Measurements from ENCODE around the gene CHST12.

DNA sequence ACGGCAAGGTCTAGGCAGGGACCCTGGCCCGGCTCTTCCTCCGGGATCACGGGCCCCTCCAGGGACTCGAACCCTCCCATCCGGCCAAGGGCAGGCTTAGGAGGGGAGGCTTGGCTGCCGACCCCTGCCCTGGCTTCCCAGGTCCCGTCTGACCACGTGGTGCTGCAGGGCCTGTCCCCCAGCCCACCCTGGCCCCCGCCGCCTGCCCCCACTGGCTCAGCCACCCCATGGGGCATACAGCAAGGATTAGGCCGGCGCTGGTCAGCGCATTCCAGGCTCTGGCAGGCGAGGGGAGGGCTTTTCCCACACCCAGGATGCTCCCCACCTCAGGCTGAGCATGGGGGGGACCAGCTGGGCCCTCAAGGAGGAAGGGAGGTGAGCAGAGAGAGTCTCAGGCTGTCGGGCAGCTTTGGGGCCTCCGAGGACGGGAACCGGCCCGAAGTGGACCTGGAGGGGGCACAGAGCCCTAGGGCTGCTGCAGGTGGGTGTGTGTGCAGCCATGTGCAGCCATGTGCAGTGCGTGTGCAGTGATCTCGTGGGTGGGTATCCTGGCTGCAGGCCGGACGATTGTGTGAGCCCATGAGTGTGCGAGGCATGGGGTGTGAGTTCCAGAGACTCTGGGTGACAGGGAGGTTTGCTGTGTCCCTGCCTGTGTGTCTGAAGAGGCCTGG, 73.5 kb downstream of the CHST12 start:
- TF ChIP-seq, protein P1, sequence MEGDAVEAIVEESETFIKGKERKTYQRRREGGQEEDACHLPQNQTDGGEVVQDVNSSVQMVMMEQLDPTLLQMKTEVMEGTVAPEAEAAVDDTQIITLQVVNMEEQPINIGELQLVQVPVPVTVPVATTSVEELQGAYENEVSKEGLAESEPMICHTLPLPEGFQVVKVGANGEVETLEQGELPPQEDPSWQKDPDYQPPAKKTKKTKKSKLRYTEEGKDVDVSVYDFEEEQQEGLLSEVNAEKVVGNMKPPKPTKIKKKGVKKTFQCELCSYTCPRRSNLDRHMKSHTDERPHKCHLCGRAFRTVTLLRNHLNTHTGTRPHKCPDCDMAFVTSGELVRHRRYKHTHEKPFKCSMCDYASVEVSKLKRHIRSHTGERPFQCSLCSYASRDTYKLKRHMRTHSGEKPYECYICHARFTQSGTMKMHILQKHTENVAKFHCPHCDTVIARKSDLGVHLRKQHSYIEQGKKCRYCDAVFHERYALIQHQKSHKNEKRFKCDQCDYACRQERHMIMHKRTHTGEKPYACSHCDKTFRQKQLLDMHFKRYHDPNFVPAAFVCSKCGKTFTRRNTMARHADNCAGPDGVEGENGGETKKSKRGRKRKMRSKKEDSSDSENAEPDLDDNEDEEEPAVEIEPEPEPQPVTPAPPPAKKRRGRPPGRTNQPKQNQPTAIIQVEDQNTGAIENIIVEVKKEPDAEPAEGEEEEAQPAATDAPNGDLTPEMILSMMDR (IDR thresholded peaks at IDR 0.05), result no peak
- TF ChIP-seq POLR2A (IDR thresholded peaks at IDR 0.05), result no peak
